ENCODE data around the gene TMEM234.
"Not testable (repeated sequence)": the region's sequence is repeated elsewhere in the genome, so short reads cannot be mapped to it uniquely, and the experiment has no call there.

TMEM234 gene

DNA sequence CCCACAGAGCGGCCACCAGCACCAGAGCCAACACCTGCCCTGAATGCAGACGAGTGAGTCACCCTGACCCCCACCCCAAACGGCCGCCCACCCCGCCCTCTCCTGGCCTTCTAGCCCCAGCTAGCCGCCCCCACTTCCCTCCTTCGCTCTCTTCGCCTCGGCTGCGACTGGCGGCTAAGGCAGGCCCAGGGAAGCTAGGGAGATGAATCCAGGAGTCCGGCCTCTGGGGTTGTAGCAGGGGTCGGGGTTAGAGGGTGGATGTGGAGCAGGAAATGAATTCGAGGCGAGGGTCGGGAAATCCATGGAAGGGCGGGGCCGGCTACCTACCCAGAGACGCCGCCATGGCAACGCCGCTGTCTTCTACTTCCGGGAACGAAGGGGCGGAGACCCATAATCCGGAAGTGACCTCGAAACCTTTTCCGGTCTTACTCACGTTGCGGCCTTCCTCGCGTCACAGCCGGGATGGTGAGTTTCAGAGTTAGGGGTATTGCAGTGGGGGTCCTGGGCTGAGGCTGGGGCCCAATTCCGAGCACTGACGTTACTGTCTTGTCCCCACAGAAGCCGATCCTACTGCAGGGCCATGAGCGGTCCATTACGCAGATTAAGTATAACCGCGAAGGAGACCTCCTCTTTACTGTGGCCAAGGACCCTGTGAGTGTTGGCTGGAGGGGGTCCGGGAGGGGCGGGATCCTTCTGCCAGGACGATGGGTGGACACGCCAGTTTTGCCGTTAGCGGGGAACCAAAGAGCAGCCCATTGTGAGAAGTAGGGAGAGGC lies at the start of gene TMEM234, which contains the start of gene EIF3I:
TMEM234 (minus strand) TSS at position 374 of the 776 bp plus-strand sequence; CDS start at position 343, 31 bp downstream.
EIF3I (plus strand) TSS at position 428 of the 776 bp plus-strand sequence; CDS start at position 463, 35 bp downstream.
- peak; percentile 92 for DNase-seq (ENCODE audit: low read depth in 2 of 2)

DNA sequence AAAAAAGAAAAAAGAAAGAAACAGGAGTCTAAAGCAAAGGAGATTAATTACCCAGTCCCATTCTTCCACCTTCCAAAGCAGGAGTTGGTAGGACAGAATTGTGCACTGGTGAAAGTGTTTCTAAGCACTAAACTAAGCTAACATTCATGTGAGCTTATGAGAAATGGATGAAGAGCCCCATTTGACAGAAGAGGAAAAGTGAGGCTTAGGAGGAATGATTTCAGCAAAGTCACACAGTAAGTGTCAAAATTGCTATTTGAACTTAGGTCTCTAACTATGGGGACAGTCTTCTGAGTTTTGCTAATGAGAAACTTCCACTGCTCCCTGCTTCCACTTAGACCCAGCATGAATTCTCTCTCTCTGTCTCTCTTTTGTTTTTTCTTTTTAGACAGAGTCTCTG lies 47.6 kb upstream of the TMEM234 start:
- DNase-seq (ENCODE audit: low read depth in 2 of 2) = no peak
- TF ChIP-seq, protein P1, sequence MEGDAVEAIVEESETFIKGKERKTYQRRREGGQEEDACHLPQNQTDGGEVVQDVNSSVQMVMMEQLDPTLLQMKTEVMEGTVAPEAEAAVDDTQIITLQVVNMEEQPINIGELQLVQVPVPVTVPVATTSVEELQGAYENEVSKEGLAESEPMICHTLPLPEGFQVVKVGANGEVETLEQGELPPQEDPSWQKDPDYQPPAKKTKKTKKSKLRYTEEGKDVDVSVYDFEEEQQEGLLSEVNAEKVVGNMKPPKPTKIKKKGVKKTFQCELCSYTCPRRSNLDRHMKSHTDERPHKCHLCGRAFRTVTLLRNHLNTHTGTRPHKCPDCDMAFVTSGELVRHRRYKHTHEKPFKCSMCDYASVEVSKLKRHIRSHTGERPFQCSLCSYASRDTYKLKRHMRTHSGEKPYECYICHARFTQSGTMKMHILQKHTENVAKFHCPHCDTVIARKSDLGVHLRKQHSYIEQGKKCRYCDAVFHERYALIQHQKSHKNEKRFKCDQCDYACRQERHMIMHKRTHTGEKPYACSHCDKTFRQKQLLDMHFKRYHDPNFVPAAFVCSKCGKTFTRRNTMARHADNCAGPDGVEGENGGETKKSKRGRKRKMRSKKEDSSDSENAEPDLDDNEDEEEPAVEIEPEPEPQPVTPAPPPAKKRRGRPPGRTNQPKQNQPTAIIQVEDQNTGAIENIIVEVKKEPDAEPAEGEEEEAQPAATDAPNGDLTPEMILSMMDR (IDR thresholded peaks at IDR 0.05; ENCODE audit: low read depth, low read length) = no peak
- H3K4me3 ChIP-seq (replicated peaks in 1 of 2; ENCODE audit: low read depth in 2 of 2, low read length in 2 of 2) = no peak overlapping the region

More for the DNA sequence above, at the start of gene TMEM234, which contains the start of gene EIF3I:
- TF ChIP-seq, protein P1 (IDR thresholded peaks at IDR 0.05; ENCODE audit: low read depth, low read length) = no peak
- peak within 1 kb of the TSS; percentile 61 to 90 for H3K4me3 ChIP-seq (replicated peaks in 1 of 2; ENCODE audit: low read depth in 2 of 2, low read length in 2 of 2)

DNA sequence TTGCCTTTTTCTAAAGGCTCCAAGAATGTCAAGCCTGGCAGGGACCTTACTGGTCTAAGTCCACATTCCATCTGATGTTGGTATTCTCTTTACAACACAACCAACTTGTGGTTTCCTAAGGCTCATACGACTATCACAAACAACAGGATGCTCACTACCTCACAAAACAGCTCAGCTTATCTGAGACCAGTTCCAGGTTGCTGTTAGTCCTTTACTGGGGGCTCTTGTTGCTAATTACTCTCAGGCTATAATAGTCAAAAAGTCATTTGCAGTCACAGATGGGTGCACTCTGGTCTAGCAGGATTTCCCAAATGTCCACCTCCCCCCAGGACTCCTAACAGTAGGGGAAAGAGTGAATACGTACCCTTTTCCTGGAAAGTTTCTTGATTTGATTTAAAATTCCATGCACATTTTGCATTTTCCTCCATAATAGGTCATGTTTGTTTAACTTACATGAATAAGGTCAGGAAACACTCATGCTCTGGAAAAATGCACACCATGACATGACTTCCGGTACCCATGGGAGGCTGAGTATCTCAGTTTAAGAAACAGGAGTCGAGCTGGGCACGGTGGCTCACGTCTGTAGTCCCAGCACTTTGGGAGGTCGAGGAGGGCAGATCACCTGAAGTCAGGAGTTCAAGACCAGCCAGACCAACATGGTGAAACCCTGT lies 44.9 kb upstream of the TMEM234 start:
- TF ChIP-seq, protein P1 (IDR thresholded peaks at IDR 0.05; ENCODE audit: low read depth, low read length) = no peak
- DNase-seq (ENCODE audit: low read depth in 2 of 2) = peak; percentile 59 to 81
- no peak overlapping the region for H3K4me3 ChIP-seq (replicated peaks in 1 of 2; ENCODE audit: low read depth in 2 of 2, low read length in 2 of 2)

DNA sequence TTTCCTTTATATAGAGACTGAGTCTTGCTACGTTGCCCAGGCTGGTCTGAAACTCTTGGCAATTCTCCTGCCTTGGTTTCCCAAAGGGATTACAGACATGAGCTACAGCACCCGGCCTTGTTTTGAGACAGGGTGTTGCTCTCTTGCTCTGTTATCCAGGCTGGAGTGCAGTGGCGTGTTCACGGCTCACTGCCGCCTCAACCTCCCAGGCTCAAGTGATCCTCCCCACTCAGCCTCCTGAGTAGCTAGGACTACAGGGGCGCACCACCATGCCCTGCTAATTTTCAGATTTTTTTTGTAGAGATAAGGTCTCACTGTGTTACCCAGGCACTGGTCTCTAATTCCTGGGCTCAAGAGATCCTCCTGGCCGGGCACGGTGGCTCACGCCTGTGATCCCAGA lies 43.7 kb upstream of the TMEM234 start:
- H3K4me3 ChIP-seq (replicated peaks in 1 of 2; ENCODE audit: low read depth in 2 of 2, low read length in 2 of 2) = no peak overlapping the region
- DNase-seq (ENCODE audit: low read depth in 2 of 2) = no peak
- TF ChIP-seq, protein P1 (IDR thresholded peaks at IDR 0.05; ENCODE audit: low read depth, low read length) = no peak

DNA sequence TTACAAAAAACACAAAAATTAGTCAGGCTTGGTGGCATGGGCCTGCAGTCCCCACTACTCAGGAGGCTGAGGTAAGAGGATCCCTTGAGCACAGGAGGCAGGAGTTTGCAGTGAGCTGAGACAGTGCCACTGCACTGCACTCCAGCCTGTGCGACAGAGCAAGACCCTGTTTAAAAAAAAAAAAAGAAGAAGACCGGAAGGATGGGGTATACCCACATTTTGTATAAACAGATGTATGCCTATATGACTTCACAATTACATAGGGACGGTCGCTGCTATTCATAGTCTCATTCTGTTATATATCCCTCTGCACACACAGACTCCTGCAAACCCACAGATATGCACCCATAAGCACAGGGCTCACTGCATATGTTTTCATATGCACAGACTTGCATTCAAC lies 41.6 kb upstream of the TMEM234 start:
- TF ChIP-seq, protein P1 (IDR thresholded peaks at IDR 0.05; ENCODE audit: low read depth, low read length) = no peak
- no peak overlapping the region for H3K4me3 ChIP-seq (replicated peaks in 1 of 2; ENCODE audit: low read depth in 2 of 2, low read length in 2 of 2)
- no peak for DNase-seq (ENCODE audit: low read depth in 2 of 2)

DNA sequence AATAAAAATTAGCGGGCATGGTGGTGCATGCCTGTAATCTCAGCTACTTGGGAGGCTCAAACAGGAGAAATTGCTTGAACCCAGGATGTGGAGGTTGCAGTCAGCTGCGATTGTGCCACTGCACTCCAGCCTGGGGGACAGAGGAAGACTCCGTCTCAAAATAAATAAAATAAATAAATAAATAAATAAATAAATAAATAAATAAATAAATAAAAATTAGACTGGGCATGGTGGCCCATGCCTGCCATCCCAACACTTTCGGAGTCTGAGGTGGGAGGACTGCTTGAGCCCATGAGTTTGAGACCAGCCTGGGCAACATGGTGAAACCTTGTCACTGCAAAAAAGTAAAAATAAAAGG lies 41.1 kb upstream of the TMEM234 start:
- DNase-seq (ENCODE audit: low read depth in 2 of 2); H3K4me3 ChIP-seq (replicated peaks in 1 of 2; ENCODE audit: low read depth in 2 of 2, low read length in 2 of 2): not testable (repeated sequence)

DNA sequence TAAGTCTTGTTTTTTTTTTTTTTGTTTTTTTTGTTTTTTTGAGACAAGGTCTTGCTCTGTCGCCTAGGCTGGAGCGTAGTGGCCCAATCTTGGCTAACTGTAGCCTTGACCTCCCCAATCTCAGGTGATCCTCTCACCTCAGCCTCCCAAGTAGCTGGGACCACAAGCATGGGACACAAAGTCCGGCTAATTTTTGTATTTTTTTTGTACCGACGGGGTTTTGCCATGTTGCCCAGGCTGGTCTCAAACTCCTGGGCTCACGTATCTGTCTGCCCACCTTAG lies 35.0 kb upstream of the TMEM234 start:
- H3K4me3 ChIP-seq (replicated peaks in 1 of 2; ENCODE audit: low read depth in 2 of 2, low read length in 2 of 2) = no peak overlapping the region
- TF ChIP-seq, protein P1 (IDR thresholded peaks at IDR 0.05; ENCODE audit: low read depth, low read length) = no peak
- no peak for DNase-seq (ENCODE audit: low read depth in 2 of 2)

Measured in cardiac fibroblast (primary cell).